Prostate gland (tissue), 2 donors: Measurements from ENCODE around the gene GON7.

Experiments used
- CTCF ChIP-seq, 4 experiments: fragments of 200-600 bp in 2 of 4; fragments of 450-650 bp in 2 of 4; sonication (generic) in 2 of 4; IDR thresholded peaks; 1 replicate in 3 of 4; 2 replicates in 1 of 4; pipeline ENCODE4 v1.5.1; 2016 to 2019; ENCODE audit warnings: antibody characterized with exemption in 4 of 4, mild to moderate bottlenecking in 2 of 4, moderate library complexity in 2 of 4
- POLR2AphosphoS5 ChIP-seq: sonication (generic); formaldehyde crosslinking; IDR thresholded peaks from one replicate; pipeline ENCODE4 v1.6.1; 2017; ENCODE audit warnings: antibody characterized with exemption

GRCh38 chr14:93160353-93160801 lies 46.5 kb downstream of the GON7 start:
- TF ChIP-seq POLR2AphosphoS5 = no peak
- no peak for TF ChIP-seq CTCF (IDR thresholded peaks at IDR 0.05)
